K562 (cell line): ENCODE measurements around the gene PTGIR. TPM values are rescaled to one million over a fixed set of nuclear protein-coding genes. Genes with fewer than 3 reads are reported as not detected.

Experiments
- ATAC-seq: fragments of 200-7000 bp; cut with Tn5 transposase; 3 replicates; pipeline ENCODE4 v1.9.1; 2020; ENCODE audit warnings: moderate library complexity
- BruUV-seq: library from RNA; stranded (reverse); fragments of 400-500 nt; replicated peaks from 2 replicates; lab custom pipeline; 2021; lab: Mats Ljungman, UMichigan
- CTCF ChIA-PET: fragments of 300-600 bp; formaldehyde crosslinking; extraction: SDS; loops from one replicate; lab custom pipeline; 2021; ENCODE audit warnings: low intra/inter-chr PET ratio; lab: Yijun Ruan, JAX
- POLR2A ChIA-PET: fragments of 300-600, 350-650 bp; sonication (Branson Sonifier 250); formaldehyde crosslinking; extraction: SDS; loops from one replicate; lab custom pipeline; 2021; ENCODE audit warnings: antibody characterized with exemption, inconsistent platforms; lab: Yijun Ruan, JAX
- DNase-seq, 4 experiments: peaks; one replicate each; pipeline versions ENCODE4 v3.0.0 to v3.0.0-alpha.2; 2011 to 2018; ENCODE audit warnings: low spot score in 3 of 4, mixed read lengths in 3 of 4; ENCODE audit errors: extremely low read depth in 1 of 4
- FAIRE-seq: peaks from 2 replicates; lab custom pipeline; 2011; peaks lifted over from hg19 to GRCh38; lab: Jason Lieb, UNC
- H2AFZ ChIP-seq: 2 replicates; pipeline ENCODE4 v1.6.0; 2011; ENCODE audit warnings: low read depth, low read length, control low read depth, inconsistent platforms
- H3K27ac ChIP-seq: fragments of 200-600 bp; 3 replicates; pipeline ENCODE4 v1.8.0; 2011; ENCODE audit warnings: low read depth, mild to moderate bottlenecking, control low read depth, inconsistent platforms, low read length, moderate library complexity, mixed read lengths; ENCODE audit errors: extremely low read depth
- H3K27me3 ChIP-seq, 2 experiments: fragments of 300-600 bp in 1 of 2; 2 replicates in 1 of 2; 3 replicates in 1 of 2; pipeline versions ENCODE4 v1.6.0 to v1.8.0; 2011; ENCODE audit warnings: inconsistent platforms in 2 of 2, low read length in 2 of 2, mild to moderate bottlenecking in 1 of 2, mixed read lengths in 1 of 2, moderate library complexity in 1 of 2; ENCODE audit not compliant: control insufficient read depth in 2 of 2, insufficient read depth in 2 of 2
- H3K36me3 ChIP-seq: fragments of 300-600 bp; 3 replicates; pipeline ENCODE4 v1.8.0; 2011; ENCODE audit warnings: mild to moderate bottlenecking, low read length, inconsistent platforms; ENCODE audit not compliant: control insufficient read depth, insufficient read depth
- H3K4me1 ChIP-seq, 2 experiments: fragments of 200-600 bp in 1 of 2; replicated peaks in 1 of 2; 2 replicates in 1 of 2; 3 replicates in 1 of 2; pipeline versions ENCODE4 v1.5.1 to v1.8.0; 2011; ENCODE audit warnings: inconsistent platforms in 2 of 2, low read length in 2 of 2, mild to moderate bottlenecking in 1 of 2, mixed read lengths in 1 of 2, moderate library complexity in 1 of 2; ENCODE audit not compliant: control insufficient read depth in 2 of 2, insufficient read depth in 2 of 2
- H3K4me2 ChIP-seq: 2 replicates; pipeline ENCODE4 v1.6.1; 2011; ENCODE audit warnings: low read length, control low read depth, inconsistent platforms, mixed read lengths; ENCODE audit not compliant: insufficient read depth
- H3K4me3 ChIP-seq: fragments of 200-600 bp; sonication (generic), shearing (Covaris generic); 2 replicates; pipeline ENCODE4 v1.5.1; 2016; ENCODE audit warnings: control low read depth, inconsistent platforms
- H3K79me2 ChIP-seq: fragments of 200-600 bp; 3 replicates; pipeline ENCODE4 v1.8.0; 2011; ENCODE audit warnings: low read length, inconsistent platforms; ENCODE audit not compliant: control insufficient read depth, insufficient read depth
- H3K9ac ChIP-seq, 2 experiments: 2 replicates each; pipeline versions ENCODE4 v1.6.0 to v1.6.1; 2011; ENCODE audit warnings: low read depth in 2 of 2, low read length in 2 of 2, control low read depth in 1 of 2, inconsistent platforms in 1 of 2, mild to moderate bottlenecking in 1 of 2, mixed read lengths in 1 of 2; ENCODE audit not compliant: insufficient read depth in 1 of 2
- H3K9me1 ChIP-seq: one replicate; pipeline ENCODE4 v1.6.0; 2011; ENCODE audit warnings: inconsistent platforms, mild to moderate bottlenecking, low read length, moderate library complexity; ENCODE audit not compliant: control insufficient read depth, insufficient read depth
- H3K9me3 ChIP-seq: replicated peaks from 2 replicates; pipeline ENCODE4 v1.5.1; 2011; ENCODE audit warnings: low read depth, low read length, inconsistent platforms; ENCODE audit not compliant: control insufficient read depth, insufficient read depth
- H4K20me1 ChIP-seq: replicated peaks from 2 replicates; pipeline ENCODE4 v1.6.1; 2011; ENCODE audit warnings: low read length, inconsistent platforms, mixed read lengths; ENCODE audit not compliant: control insufficient read depth, insufficient read depth
- CHCHD3 ChIP-seq: fragments of 250-450 bp; sonication (Bioruptor Pico); IDR thresholded peaks from 2 replicates; pipeline ENCODE4 v2.1.2; 2022; ENCODE audit warnings: mild to moderate bottlenecking
- EWSR1 ChIP-seq: fragments of 450-650 bp; IDR thresholded peaks from 2 replicates; pipeline ENCODE4 v1.6.1; 2018; ENCODE audit warnings: borderline replicate concordance, mild to moderate bottlenecking, low read depth, moderate library complexity; ENCODE audit not compliant: partially characterized antibody
- NFATC3 ChIP-seq: fragments of 450-650 bp; IDR thresholded peaks from 2 replicates; pipeline ENCODE4 v1.6.1; 2017; ENCODE audit warnings: mild to moderate bottlenecking
- OTX1 ChIP-seq: fragments of 450-650 bp; formaldehyde crosslinking; IDR thresholded peaks from 2 replicates; pipeline ENCODE4 v1.4.0; 2022; ENCODE audit warnings: mild to moderate bottlenecking
- PHF21A ChIP-seq: fragments of 450-650 bp; IDR thresholded peaks from 2 replicates; pipeline ENCODE4 v1.6.1; 2017; ENCODE audit warnings: low read depth, borderline replicate concordance
- PRPF4 ChIP-seq: fragments of 200-400 bp; formaldehyde crosslinking; IDR thresholded peaks from one replicate; pipeline ENCODE4 v1.6.1; 2017; ENCODE audit warnings: low read length, low read depth, mild to moderate bottlenecking; ENCODE audit not compliant: insufficient read depth, poor library complexity, severe bottlenecking
- SIRT6 ChIP-seq: IDR thresholded peaks from one replicate; pipeline ENCODE4 v1.6.1; 2012; ENCODE audit warnings: low read depth, mild to moderate bottlenecking, control low read depth, inconsistent platforms, low read length, moderate library complexity
- SIX5 ChIP-seq, 2 experiments: IDR thresholded peaks; 2 replicates each; pipeline ENCODE4 v1.6.1; 2011; ENCODE audit warnings: low read length in 2 of 2, borderline replicate concordance in 1 of 2, low read depth in 1 of 2, mild to moderate bottlenecking in 1 of 2, moderate library complexity in 1 of 2; ENCODE audit not compliant: insufficient read depth in 1 of 2
- THAP7 ChIP-seq: fragments of 250-450 bp; sonication (Bioruptor Pico); IDR thresholded peaks from 2 replicates; pipeline ENCODE4 v1.5.0; 2021
- ZNF174 ChIP-seq: fragments of 250-450 bp; sonication (Bioruptor Pico); IDR thresholded peaks from 2 replicates; pipeline ENCODE4 v1.4.0; 2020; ENCODE audit warnings: mild to moderate bottlenecking
- ZNF175 ChIP-seq: fragments of 200-800 bp; sonication (Bioruptor generic); IDR thresholded peaks from 2 replicates; pipeline ENCODE4 v1.6.1; 2016; ENCODE audit warnings: low read depth, mild to moderate bottlenecking, missing genetic modification characterization, missing compliant biosample characterization
- ZNF224 ChIP-seq: sonication (generic); formaldehyde crosslinking; IDR thresholded peaks from 2 replicates; pipeline ENCODE4 v1.8.0; 2022; ENCODE audit warnings: mild to moderate bottlenecking, missing genetic modification reagents
- ZNF23 ChIP-seq: fragments of 250-450 bp; sonication (Bioruptor Pico); IDR thresholded peaks from 2 replicates; pipeline ENCODE4 v1.4.0; 2020; ENCODE audit warnings: mild to moderate bottlenecking
- WGBS: fragments of 100-300 bp; shearing (Covaris generic); methylation state at CpG from one replicate; pipeline ENCODE4 v1.1.6; 2016; ENCODE audit warnings: low coverage, mixed read lengths; ENCODE audit not compliant: insufficient coverage; ENCODE audit errors: missing lambda C conversion rate; 5-methylcytosine and 5-hydroxymethylcytosine counted together
- in situ Hi-C: fragments of 300-500 bp; cut with MboI; formaldehyde crosslinking; loops from 4 replicates; pipeline ENCODE4 v1.15.0; 2018; ENCODE audit warnings: inconsistent platforms, mixed read lengths
- intact Hi-C: fragments of 100-400 bp; cut with micrococcal nuclease; formaldehyde crosslinking; loops from 2 replicates; pipeline ENCODE4 v1.14.2; 2022
- polyA plus RNA-seq, 8 experiments: library from polyadenylated mRNA; depleted of rRNA in 4 of 8; stranded (reverse) in 5 of 8; unstranded in 3 of 8; fragments of >200 nt; fragmentation: Nextera tagmentation in 2 of 8; fragmentation: Illumina TruSeq in 1 of 8; extraction: Ambion mirVana in 2 of 8; extraction: Trizol in 1 of 8; gene quantifications; 2 replicates each; pipeline versions ENCODE4 v1.2.1 to v1.2.3, GENCODE V29; 2011 to 2014; ENCODE audit warnings: inconsistent platforms in 1 of 8, missing spikeins in 1 of 8
- total RNA-seq, 7 experiments: library from RNA; depleted of rRNA in 6 of 7; stranded (reverse); fragments of >200 nt in 6 of 7; fragmentation: Illumina TruSeq in 2 of 7; extraction: Trizol in 2 of 7; gene quantifications; 2 replicates each; pipeline versions ENCODE4 v1.2.1 to v1.2.3, GENCODE V29; 2011 to 2021; ENCODE audit warnings: low replicate concordance in 1 of 7

The PTGIR gene
- total and polyA plus RNA-seq, 9 of the 15 experiments (the other 6 are each of a cell fraction or from before 2014, with no cell fraction given): 0.11 to 3.4 (median 1.1) TPM; not detected in 1

- TF ChIP-seq SIX5 (IDR thresholded peaks at IDR 0.05; ENCODE audit: borderline replicate concordance in 1 of 2, insufficient read depth in 1 of 2, low read depth in 1 of 2, low read length in 2 of 2) (no peak), THAP7 (CRISPR knock-in tag) (no peak), EWSR1 (no peak), PHF21A (peak; percentile 94; the same call in 1 of the 2 replicates), PRPF4 (no peak), ZNF174 (CRISPR knock-in tag) (no peak)
Measured at GRCh38 chr19:46614114-46614722, 10.7 kb downstream of the PTGIR start (continued).

DNA sequence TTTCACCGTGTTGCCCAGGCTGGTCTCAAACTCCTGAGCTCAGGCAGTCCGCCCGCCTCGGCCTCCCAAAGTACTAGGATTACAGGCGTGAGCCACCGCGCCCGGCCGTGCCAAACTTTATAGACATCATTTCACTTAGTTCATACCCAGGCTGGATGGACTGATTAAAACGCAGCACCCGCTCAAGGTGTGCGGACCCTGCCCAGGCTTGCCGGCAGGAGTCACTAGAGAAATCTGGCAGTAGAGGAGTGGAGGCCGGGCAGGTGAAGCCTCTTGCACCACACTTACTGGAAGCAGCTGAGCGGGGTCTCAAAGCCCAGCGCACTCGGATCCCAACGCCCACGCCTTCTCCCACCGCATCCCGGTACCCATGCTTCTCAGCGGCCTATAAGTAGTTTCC lies 11.4 kb downstream of the PTGIR start:
- TF ChIP-seq OTX1 (CRISPR knock-in tag) (no peak), ZNF23 (CRISPR knock-in tag) (no peak), ZNF224 (CRISPR knock-in tag) (no peak), SIRT6 (no peak), ZNF175 (CRISPR knock-in tag) (no peak), CHCHD3 (CRISPR knock-in tag) (no peak), NFATC3 (no peak)
- DNase-seq (no peak), FAIRE-seq (no peak), ATAC-seq (no peak)
- H2AFZ ChIP-seq: no peak overlapping the region
- H3K4me3 ChIP-seq: no peak overlapping the region
- peaks cover 12 to 15% of the 10 kb centered on the region in 2 experiments for H3K4me1 ChIP-seq
- in situ Hi-C loops (loop anchor here (5.0 kb wide), 1 partner anchor 49 kb away; the partner anchor contains the start of gene DACT3), intact Hi-C loops (loop anchor here (1.0 kb wide), 1 partner anchor 20 kb away; no protein-coding TSS in a partner anchor)
- 0 out of 2 replicates have a peak, but pooled peaks cover 8% of the 10 kb centered on the region for H4K20me1 ChIP-seq
- no peaks in the 10 kb centered on the region for H3K79me2 ChIP-seq
- 68% methylated on average over 20 of the region's 22 CpGs for WGBS
- H3K36me3 ChIP-seq: peaks cover 21% of the 10 kb centered on the region; the same call in 2 of the 3 replicates
- H3K4me2 ChIP-seq: no peak overlapping the region
- POLR2A ChIA-PET: interaction anchor here (0.7 to 1.0 kb wide), 2 partner anchors 7 to 207 kb away, joined by 3 read pairs; no protein-coding TSS in a partner anchor
- H3K27me3 ChIP-seq: no peaks in the 10 kb centered on the region
- no peaks in the 10 kb centered on the region for H3K9me3 ChIP-seq
- BruUV-seq: no TSS peak
- H3K9me1 ChIP-seq: no peaks in the 10 kb centered on the region
- CTCF ChIA-PET: interaction anchor here (1.2 to 1.6 kb wide), 2 partner anchors 48 to 115 kb away, joined by 5 to 26 read pairs; partner anchors contain the start of gene DACT3
- H3K27ac ChIP-seq: no peak overlapping the region
- H3K9ac ChIP-seq: no peak overlapping the region
